ENCODE results near the gene NPAT.
A peak's percentile ranks its signal among the peaks of the same experiment; 100 is the strongest.

Gene NPAT

DNA sequence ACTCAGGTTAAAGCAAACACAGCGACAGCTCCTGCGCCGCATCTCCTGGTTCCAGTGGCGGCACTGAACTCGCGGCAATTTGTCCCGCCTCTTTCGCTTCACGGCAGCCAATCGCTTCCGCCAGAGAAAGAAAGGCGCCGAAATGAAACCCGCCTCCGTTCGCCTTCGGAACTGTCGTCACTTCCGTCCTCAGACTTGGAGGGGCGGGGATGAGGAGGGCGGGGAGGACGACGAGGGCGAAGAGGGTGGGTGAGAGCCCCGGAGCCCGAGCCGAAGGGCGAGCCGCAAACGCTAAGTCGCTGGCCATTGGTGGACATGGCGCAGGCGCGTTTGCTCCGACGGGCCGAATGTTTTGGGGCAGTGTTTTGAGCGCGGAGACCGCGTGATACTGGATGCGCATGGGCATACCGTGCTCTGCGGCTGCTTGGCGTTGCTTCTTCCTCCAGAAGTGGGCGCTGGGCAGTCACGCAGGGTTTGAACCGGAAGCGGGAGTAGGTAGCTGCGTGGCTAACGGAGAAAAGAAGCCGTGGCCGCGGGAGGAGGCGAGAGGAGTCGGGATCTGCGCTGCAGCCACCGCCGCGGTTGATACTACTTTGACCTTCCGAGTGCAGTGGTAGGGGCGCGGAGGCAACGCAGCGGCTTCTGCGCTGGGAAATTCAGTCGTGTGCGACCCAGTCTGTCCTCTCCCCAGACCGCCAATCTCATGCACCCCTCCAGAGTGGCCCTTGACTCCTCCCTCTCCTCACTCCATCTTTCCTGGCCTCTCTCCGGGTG is at the start of gene NPAT, which contains the start of gene ATM:
NPAT (minus strand) TSS at position 65 of the 774 bp plus-strand sequence. CDS start 102 bp downstream, outside the sequence.
ATM (plus strand) TSS at position 494 of the 774 bp plus-strand sequence. CDS start 4,558 bp downstream, outside the sequence.
- peak; percentile 97 to 98 for DNase-seq

DNA sequence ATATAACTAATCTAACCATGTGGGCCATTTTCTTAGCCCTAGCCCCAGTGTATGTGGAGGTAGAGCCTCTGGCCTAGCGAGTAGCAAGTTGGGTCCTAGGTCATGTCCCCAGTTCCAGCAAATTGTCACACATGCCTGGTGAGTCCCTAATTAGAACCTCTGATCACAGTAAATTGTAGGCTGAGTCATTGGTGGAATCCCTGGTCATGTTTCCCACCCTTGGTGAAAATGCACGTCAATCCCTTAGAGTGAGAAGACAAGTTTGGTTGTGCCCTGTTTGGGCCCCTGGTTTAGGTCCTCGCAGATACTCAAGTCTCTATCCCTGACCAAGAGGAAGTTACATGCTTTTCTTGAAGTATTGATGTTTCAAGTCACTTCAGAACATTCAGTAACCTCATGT is 47.1 kb upstream of the NPAT start:
- DNase-seq = no peak

GRCh38 chr11:108253176-108253575 is 30.7 kb upstream of the NPAT start:
- DNase-seq = no peak

- no peak for DNase-seq
Observed at GRCh38 chr11:108246885-108247284, 24.4 kb upstream of the NPAT start.

DNA sequence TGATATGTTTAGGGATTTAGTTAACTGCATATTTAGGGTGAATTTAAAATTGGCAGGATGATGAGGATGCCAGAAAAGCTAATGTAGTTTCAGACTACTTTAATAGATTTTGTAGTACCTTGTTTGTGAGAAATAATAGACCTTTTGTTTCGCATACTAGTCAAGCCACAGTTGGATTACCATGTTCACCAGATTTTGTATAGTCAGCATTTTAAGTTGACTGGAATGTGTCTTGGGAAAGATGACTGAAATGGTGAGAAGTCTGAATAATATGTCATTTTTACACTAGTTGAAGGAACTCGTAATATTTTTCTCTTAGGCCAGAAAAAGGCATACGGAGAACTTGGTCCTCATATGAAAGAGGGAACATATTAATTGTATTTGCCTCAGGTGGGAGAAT is 23.9 kb upstream of the NPAT start:
- DNase-seq = no peak

GRCh38 chr11:108242422-108242821 is 20.0 kb upstream of the NPAT start:
- DNase-seq = no peak

GRCh38 chr11:108241330-108242037 is 19.0 kb upstream of the NPAT start:
- DNase-seq = peak; percentile 46 to 54

- DNase-seq = no peak
Observed at GRCh38 chr11:108239076-108239475, 16.6 kb upstream of the NPAT start.

DNA sequence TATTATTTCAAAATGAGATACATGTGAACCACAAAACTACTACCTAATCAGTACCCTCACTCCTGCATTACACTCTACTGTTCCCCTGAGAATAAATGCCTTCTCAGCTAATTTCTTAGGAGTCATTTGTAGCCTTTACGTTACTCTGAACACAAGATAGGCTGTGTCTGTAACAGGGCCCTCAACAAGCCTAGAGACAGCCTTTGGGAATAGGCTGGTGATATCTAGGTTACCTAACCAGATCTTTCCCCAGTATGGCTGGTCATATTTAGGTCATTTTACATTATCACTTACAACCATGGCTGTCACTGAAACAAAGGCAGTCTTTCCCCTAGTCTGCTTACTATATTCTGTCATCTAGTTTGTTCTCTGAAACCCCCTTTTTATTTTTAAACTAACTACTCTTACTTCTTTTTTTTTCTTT is 14.6 kb upstream of the NPAT start:
- DNase-seq = no peak

DNA sequence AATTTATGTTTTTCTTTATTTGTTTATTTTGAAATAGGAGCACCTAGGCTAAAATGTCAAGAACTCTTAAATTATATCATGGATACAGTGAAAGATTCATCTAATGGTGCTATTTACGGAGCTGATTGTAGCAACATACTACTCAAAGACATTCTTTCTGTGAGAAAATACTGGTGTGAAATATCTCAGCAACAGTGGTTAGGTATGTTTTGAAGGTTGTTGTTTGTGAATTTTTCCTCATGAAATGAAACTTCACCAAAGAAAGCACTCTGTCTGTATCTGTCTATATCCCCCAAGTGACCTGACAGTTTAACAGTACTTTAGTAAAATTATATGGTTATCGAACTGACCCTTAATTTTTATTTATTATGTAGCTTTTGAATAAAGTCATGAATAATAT is 13.2 kb upstream of the NPAT start:
- no peak for DNase-seq

- no peak for DNase-seq
Observed at GRCh38 chr11:108235192-108235591, 12.8 kb upstream of the NPAT start.

DNA sequence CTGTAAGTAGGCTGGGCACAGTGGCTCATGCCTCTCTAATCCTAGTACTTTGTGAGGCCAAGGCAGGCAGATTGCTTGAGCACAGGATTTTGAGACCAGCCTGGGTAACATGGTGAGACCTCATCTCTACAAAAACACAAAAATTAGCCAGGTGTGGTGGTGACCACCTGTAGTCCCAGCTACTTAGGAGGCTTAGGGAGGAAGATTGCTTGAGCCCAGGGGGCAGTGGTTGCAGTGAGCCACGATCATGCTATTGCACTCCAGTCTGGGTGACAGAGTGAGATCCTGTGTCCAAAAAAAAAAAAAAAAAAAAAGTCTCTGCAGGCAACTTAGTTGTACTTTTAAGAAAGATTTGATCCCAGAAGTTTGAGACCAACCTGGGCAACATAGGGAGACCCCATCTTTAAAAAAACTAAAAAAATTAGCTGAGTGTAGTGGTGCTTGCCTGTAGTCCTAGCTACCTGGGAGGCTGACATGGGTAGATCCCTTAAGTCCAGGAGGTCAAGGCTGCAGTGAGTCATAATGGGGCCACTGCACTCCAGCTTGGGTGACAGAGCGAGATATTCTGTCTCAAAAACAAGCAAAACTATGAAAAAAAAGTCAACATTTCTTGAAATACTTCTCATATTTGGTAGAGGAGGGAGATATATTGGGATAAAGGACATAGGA is 11.0 kb upstream of the NPAT start:
- no peak for DNase-seq

DNA sequence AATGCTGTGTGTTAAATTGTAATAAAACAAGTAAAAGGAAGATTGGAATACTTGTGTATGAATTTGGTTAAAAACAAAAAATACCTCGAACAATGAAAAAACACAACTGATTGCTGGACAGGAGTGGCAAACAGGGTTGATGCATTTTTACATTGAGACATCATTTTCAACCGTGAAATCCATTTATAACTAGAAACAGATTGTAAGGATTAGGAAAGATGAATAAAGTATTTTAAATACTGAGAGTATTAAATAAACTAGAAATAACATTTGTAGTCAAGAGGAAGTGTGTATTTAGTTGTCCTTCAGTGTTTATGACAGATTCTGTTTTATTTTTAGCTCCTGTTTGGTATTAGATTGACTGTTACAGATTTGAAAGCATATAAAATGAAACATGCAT is 5.8 kb upstream of the NPAT start:
- no peak for DNase-seq

DNA sequence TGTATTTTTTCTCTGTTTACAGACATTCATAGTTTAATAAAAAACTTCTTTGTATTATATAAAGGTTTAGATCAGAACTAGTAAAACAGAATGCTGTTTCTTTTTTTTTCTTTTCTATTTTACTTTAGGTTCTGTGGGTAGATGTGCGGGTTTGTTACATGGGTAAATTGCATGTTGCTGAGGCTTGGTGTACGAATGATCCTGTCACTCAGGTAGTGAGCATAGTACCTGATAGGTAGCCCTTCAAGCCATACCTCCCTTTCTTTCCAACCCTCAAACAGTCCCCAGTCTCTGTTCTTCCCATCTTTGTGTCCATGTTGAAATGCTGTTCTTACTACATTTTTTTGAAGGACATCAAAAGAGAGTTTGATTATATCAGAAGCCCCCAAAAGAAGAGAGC is 3.6 kb upstream of the NPAT start:
- DNase-seq = no peak

DNA sequence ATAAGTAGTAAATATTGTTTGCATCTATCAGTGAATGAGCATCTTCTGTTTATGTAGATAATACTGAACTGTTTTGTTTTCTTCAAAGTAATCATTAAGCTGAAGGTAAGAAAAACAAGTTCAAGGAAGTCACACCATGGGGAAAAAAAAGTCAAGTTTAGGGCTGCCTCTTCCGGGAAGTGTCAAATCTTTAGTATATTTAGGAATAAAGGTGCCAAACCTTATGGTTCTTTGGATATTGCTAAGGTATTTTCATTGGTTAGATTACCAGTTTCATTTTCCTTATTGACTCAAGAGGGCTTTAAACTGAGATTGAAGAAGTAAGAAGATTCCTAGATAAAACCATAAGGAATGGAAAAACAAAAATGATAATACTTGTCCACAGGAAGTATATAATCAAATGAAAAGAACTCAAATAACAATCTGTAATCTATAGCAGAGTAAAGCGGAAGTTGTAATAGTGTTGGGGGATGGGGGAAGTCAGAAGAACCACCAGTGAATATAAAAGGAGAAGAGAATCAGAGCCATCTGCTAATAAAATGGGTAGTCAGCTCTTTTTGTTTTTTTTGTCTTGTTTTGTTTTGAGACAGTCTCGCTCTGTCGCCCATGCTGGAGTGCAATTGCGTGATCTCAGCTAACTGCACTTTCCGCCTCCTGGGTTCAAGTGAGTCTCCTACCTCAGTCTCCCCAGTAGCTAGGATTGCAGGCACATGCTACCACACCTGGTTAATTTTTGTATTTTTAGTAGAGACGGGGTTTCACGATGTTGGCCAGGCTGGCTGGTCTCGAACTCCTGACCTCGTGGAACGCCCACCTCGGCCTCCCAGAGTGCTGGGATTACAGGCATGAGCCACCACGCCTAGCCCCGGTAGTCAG is 2.7 kb upstream of the NPAT start:
- DNase-seq = peak; percentile 42 to 50

- DNase-seq = no peak
Observed at GRCh38 chr11:108224366-108224765, 1.9 kb upstream of the NPAT start.

- DNase-seq = peak in 1 of 2 experiments; percentile 43
Observed at GRCh38 chr11:108223348-108224149, 1.1 kb upstream of the NPAT start.

DNA sequence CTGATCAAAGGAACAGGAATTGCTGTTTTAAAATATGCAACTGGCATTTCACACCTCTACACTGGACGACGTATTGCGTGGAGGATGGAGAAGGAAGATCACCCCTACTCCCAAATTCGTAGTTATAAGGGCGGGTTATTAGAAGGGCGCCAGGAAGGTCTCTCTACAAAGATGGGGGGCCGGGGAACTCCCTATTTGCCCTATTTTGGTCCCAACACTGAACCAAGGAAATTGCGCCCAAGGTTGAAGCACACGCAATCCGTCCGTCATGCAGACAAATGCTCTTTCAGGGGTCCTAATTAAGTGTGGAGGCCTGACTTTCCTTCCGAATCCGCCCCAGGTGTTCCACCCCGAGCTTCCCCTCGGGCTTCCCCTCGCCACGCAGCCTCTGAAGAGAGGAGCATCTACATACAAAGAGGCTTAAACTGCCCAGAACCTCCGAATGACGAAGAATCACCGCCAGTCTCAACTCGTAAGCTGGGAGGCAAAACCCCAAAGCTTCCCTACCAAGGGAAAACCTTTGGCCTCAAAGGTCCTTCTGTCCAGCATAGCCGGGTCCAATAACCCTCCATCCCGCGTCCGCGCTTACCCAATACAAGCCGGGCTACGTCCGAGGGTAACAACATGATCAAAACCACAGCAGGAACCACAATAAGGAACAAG is 396 bp downstream of the NPAT start:
- DNase-seq = peak in 1 of 2 experiments; percentile 32

DNA sequence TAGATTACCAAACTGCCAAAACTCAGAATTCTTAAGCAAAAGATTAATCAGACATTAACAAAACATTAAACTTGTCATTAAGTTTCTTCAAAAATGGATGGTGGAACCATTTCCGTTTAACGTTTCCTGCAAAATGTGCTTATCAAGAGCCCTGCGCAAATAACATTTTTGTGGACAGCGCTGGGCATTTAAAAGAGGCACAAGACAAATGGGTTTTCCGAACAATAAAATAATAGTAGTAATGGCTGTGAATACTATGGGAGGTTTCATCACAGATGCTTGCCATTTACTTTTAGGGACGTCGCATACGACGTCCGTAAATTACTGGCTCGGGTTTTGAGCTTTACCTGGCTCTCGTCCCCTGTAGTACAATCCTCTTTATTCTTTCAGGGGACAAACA is 1.1 kb downstream of the NPAT start:
- no peak for DNase-seq

- no peak for DNase-seq
Observed at GRCh38 chr11:108220721-108221336, 1.6 kb downstream of the NPAT start.
